GM23338 (cell line): ENCODE measurements around the gene CCSER2. TPM values are rescaled to one million over a fixed set of nuclear protein-coding genes. Genes with fewer than 3 reads are reported as not detected.

Experiments
- ATAC-seq: fragments of 200-7000 bp; cut with Tn5 transposase; 3 replicates; pipeline ENCODE4 v1.9.1; 2020
- DNase-seq: peaks from one replicate; pipeline ENCODE4 v3.0.0-alpha.2; 2015; ENCODE audit warnings: low spot score
- H2AFZ ChIP-seq: fragments of 200-600 bp; sonication (generic); 2 replicates; pipeline ENCODE4 v1.8.0; 2016; ENCODE audit warnings: antibody characterized with exemption, mild to moderate bottlenecking, moderate library complexity
- H3F3A ChIP-seq: fragments of 200-600 bp; sonication (generic); replicated peaks from 2 replicates; pipeline ENCODE4 v1.8.0; 2017; ENCODE audit warnings: antibody characterized with exemption, mixed run types, low read depth
- H3K27ac ChIP-seq: fragments of 200-600 bp; sonication (generic); 2 replicates; pipeline ENCODE4 v1.6.1; 2016; ENCODE audit warnings: low read depth
- H3K27me3 ChIP-seq: fragments of 200-600 bp; sonication (generic); 2 replicates; pipeline ENCODE4 v1.8.0; 2016; ENCODE audit warnings: mild to moderate bottlenecking, mixed run types, moderate library complexity; ENCODE audit not compliant: insufficient read depth
- H3K36me3 ChIP-seq: fragments of 200-600 bp; sonication (generic); 2 replicates; pipeline ENCODE4 v1.8.0; 2016; ENCODE audit warnings: mild to moderate bottlenecking; ENCODE audit not compliant: insufficient read depth
- H3K4me1 ChIP-seq: fragments of 200-600 bp; sonication (generic); 2 replicates; pipeline ENCODE4 v1.8.0; 2016; ENCODE audit warnings: mild to moderate bottlenecking, moderate library complexity; ENCODE audit not compliant: insufficient read depth
- H3K4me2 ChIP-seq: fragments of 200-600 bp; sonication (generic); 2 replicates; pipeline ENCODE4 v1.7.1; 2017; ENCODE audit warnings: mixed run types
- H3K4me3 ChIP-seq: fragments of 200-600 bp; sonication (generic); 2 replicates; pipeline ENCODE4 v1.6.1; 2016; ENCODE audit warnings: mixed run types
- H3K79me2 ChIP-seq: fragments of 200-600 bp; sonication (generic); replicated peaks from 2 replicates; pipeline ENCODE4 v1.8.0; 2017; ENCODE audit warnings: mild to moderate bottlenecking; ENCODE audit not compliant: insufficient read depth
- H3K9me2 ChIP-seq: fragments of 200-600 bp; sonication (generic); 2 replicates; pipeline ENCODE4 v1.8.0; 2017; ENCODE audit not compliant: insufficient read depth
- H4K20me1 ChIP-seq: fragments of 200-600 bp; sonication (generic); replicated peaks from 2 replicates; pipeline ENCODE4 v1.8.0; 2017; ENCODE audit warnings: mild to moderate bottlenecking; ENCODE audit not compliant: insufficient read depth
- H3K27ac Mint-ChIP-seq: 2 replicates; pipeline ENCODE4 v1.8.0; 2020; ENCODE audit warnings: inconsistent platforms, mild to moderate bottlenecking, moderate library complexity, mixed read lengths
- H3K27me3 Mint-ChIP-seq: 3 replicates; pipeline ENCODE4 v1.8.0; 2022; ENCODE audit warnings: low read depth, mild to moderate bottlenecking, moderate library complexity, mixed read lengths, inconsistent platforms; ENCODE audit not compliant: insufficient read depth, poor library complexity
- H3K36me3 Mint-ChIP-seq: 3 replicates; pipeline ENCODE4 v1.8.0; 2021; ENCODE audit warnings: low read depth, mild to moderate bottlenecking, inconsistent platforms, moderate library complexity, mixed read lengths
- H3K4me1 Mint-ChIP-seq: 3 replicates; pipeline ENCODE4 v1.8.0; 2020; ENCODE audit warnings: mild to moderate bottlenecking, inconsistent platforms, mixed read lengths
- H3K4me3 Mint-ChIP-seq: 3 replicates; pipeline ENCODE4 v1.8.0; 2021; ENCODE audit warnings: moderate library complexity, mild to moderate bottlenecking, inconsistent platforms, mixed read lengths
- H3K9me3 Mint-ChIP-seq: 3 replicates; pipeline ENCODE4 v1.8.0; 2020; ENCODE audit warnings: moderate library complexity, mild to moderate bottlenecking, inconsistent platforms, mixed read lengths
- CREB1 ChIP-seq: fragments of 250-450 bp; sonication (Bioruptor Pico); IDR thresholded peaks from 2 replicates; pipeline ENCODE4 v1.5.0; 2020; ENCODE audit warnings: low read depth, mild to moderate bottlenecking, moderate library complexity
- ETS1 ChIP-seq: IDR thresholded peaks from 2 replicates; pipeline ENCODE4 v1.6.1; 2016; ENCODE audit warnings: antibody characterized with exemption
- EZH2phosphoT487 ChIP-seq: fragments of 200-600 bp; sonication (generic); IDR thresholded peaks from one replicate; pipeline ENCODE4 v1.8.1; 2018; ENCODE audit warnings: antibody characterized with exemption; ENCODE audit not compliant: unreplicated experiment
- NANOG ChIP-seq: IDR thresholded peaks from 2 replicates; pipeline ENCODE4 v1.6.1; 2016; ENCODE audit warnings: antibody characterized with exemption, borderline replicate concordance
- REST ChIP-seq: IDR thresholded peaks from one replicate; pipeline ENCODE4 v1.6.1; 2018; ENCODE audit warnings: antibody characterized with exemption; ENCODE audit not compliant: unreplicated experiment
- STAT1 ChIP-seq: IDR thresholded peaks from one replicate; pipeline ENCODE4 v1.6.1; 2016; ENCODE audit warnings: antibody characterized with exemption; ENCODE audit not compliant: unreplicated experiment
- ZNF462 ChIP-seq: fragments of 250-450 bp; sonication (Bioruptor Pico); IDR thresholded peaks from 2 replicates; pipeline ENCODE4 v1.5.0; 2020; ENCODE audit warnings: mild to moderate bottlenecking, moderate library complexity
- polyA plus RNA-seq: library from polyadenylated mRNA; unstranded; fragments of >200 nt; fragmentation: Nextera tagmentation; extraction: Ambion mirVana; gene quantifications from 2 replicates; pipeline ENCODE4 v1.2.1, GENCODE V29; 2016
- total RNA-seq: library from RNA; depleted of rRNA; stranded (reverse); fragments of >200 nt; shearing (Covaris generic); gene quantifications from 2 replicates; pipeline ENCODE4 v1.2.3, GENCODE V29; 2014

The CCSER2 gene
- total and polyA plus RNA-seq, 2 experiments from 2014 or later: 30.6 to 37.2 TPM

- TF ChIP-seq ZNF462 (CRISPR knock-in tag) (no peak), STAT1 (no peak), CREB1 (no peak), EZH2phosphoT487 (no peak), ETS1 (no peak)
These were observed 149.8 kb downstream of the CCSER2 start (continued) for GRCh38 chr10:84478151-84478550.

GRCh38 chr10:84478679-84479078 is 150.3 kb downstream of the CCSER2 start:
- Mint-ChIP-seq H3K4me3 (no peak overlapping the region), H3K27me3 (peaks cover 3% of the 10 kb centered on the region), H3K9me3 (no peaks in the 10 kb centered on the region), H3K27ac (peak overlapping the region; percentile 46; the same call in 1 of the 2 replicates), H3K36me3 (no peaks in the 10 kb centered on the region), H3K4me1 (no peaks in the 10 kb centered on the region)
- no peak overlapping the region for H3K27ac ChIP-seq
- no peak overlapping the region for H2AFZ ChIP-seq
- H4K20me1 ChIP-seq: no peaks in the 10 kb centered on the region
- H3F3A ChIP-seq: no peaks in the 10 kb centered on the region
- no peak overlapping the region for H3K4me2 ChIP-seq
- H3K36me3 ChIP-seq: no peaks in the 10 kb centered on the region
- no peaks in the 10 kb centered on the region for H3K4me1 ChIP-seq
- no peaks in the 10 kb centered on the region for H3K27me3 ChIP-seq
- ATAC-seq (no peak), DNase-seq (no peak)
- H3K79me2 ChIP-seq: no peaks in the 10 kb centered on the region
- TF ChIP-seq EZH2phosphoT487: no peak
- TF ChIP-seq NANOG: no peak
- no peak for TF ChIP-seq REST
- H3K9me2 ChIP-seq: no peaks in the 10 kb centered on the region
- H3K4me3 ChIP-seq: no peak overlapping the region
